Heart right ventricle (tissue), 16 donors: Measurements from ENCODE around the gene TSEN34. TPM values are rescaled to one million over a fixed set of nuclear protein-coding genes. Genes with fewer than 3 reads are reported as not detected.

Experiments
- ATAC-seq, 8 donors: fragments of 200-7000 bp; cut with Tn5 transposase; one replicate each; pipeline ENCODE4 v1.9.1; 2020; ENCODE audit warnings: mild to moderate bottlenecking in 8 of 8, moderate library complexity in 8 of 8, moderate number of reproducible peaks in 1 of 8
- DNase-seq, 2 donors: peaks; one replicate each; pipeline ENCODE4 v3.0.0-alpha.2; 2020
- H3K27ac ChIP-seq, 10 donors: fragments of 200-600 bp; sonication (generic) in 2 of 10; one replicate each; pipeline versions ENCODE4 v1.5.0 to v1.8.0; 2020 to 2022; ENCODE audit warnings: mild to moderate bottlenecking in 3 of 10
- H3K27me3 ChIP-seq, 7 donors: fragments of 200-600 bp; one replicate each; pipeline ENCODE4 v1.8.0; 2021 to 2022; ENCODE audit warnings: mild to moderate bottlenecking in 2 of 7
- H3K36me3 ChIP-seq, 9 donors: fragments of 200-600 bp; sonication (generic) in 1 of 9; one replicate each; pipeline versions ENCODE4 v1.5.0 to v1.8.0; 2020 to 2022; ENCODE audit warnings: mild to moderate bottlenecking in 2 of 9
- H3K4me1 ChIP-seq, 9 donors: fragments of 200-600 bp; sonication (generic) in 1 of 9; one replicate each; pipeline versions ENCODE4 v1.5.0 to v1.8.0; 2020 to 2022; ENCODE audit warnings: mild to moderate bottlenecking in 4 of 9
- H3K4me3 ChIP-seq, 10 donors: fragments of 200-600 bp; sonication (generic) in 2 of 10; one replicate each; pipeline versions ENCODE4 v1.5.0 to v1.8.0; 2020 to 2022; ENCODE audit warnings: mild to moderate bottlenecking in 7 of 10, moderate library complexity in 2 of 10
- H3K9me3 ChIP-seq, 11 donors: fragments of 200-600 bp in 10 of 11; sonication (generic) in 2 of 11; one replicate each; pipeline versions ENCODE4 v1.5.0 to v1.8.0; 2013 to 2022; ENCODE audit warnings: mild to moderate bottlenecking in 2 of 11, control low read depth in 1 of 11, moderate library complexity in 1 of 11
- WGBS, 2 donors: extraction: QIAGEN DNeasy Blood & Tissue Kit; methylation state at CpG; one replicate each; pipeline ENCODE4 v1.1.7; 2013; ENCODE audit warnings: inconsistent platforms in 1 of 2; 5-methylcytosine and 5-hydroxymethylcytosine counted together
- intact Hi-C, 10 donors: fragments of 100-400 bp; cut with DNase I; formaldehyde crosslinking; loops; one replicate each; pipeline versions ENCODE4 v1.11.1 to v1.14.2; 2022
- polyA plus RNA-seq, 2 donors: library from polyadenylated mRNA; stranded (reverse); fragments of 200-250 nt; gene quantifications; one replicate each; pipeline ENCODE4 v1.2.3, GENCODE V29; 2013
- total RNA-seq, 10 donors: library from RNA; stranded (reverse); fragmentation: NEBNext Ultra II Directional in 3 of 10; extraction: Animal tissue kit (Norgen Biotek cat#: 25700) in 3 of 10; gene quantifications; one replicate each; pipeline versions ENCODE4 v1.2.1 to v1.2.4, GENCODE V29; 2021 to 2023
- TF ChIP-seq, protein P1 (sequence below), 9 donors: fragments of 200-600 bp; sonication (generic) in 2 of 9; IDR thresholded peaks; one replicate each; pipeline versions ENCODE4 v1.5.0 to v1.8.0; 2021 to 2022; ENCODE audit warnings: antibody characterized with exemption in 9 of 9, mild to moderate bottlenecking in 5 of 9, moderate library complexity in 1 of 9
- donor health status: Arrhythmogenic right ventricular cardiomyopathy.
- donor health status: ischemic (EF 13 %, LVEDD 7.1; RV severe dilation, severe dysfunction).
- donor health status: healthy with polysubstance abuse.
- donor health status: DM: no; HTN: yes; CAD: no.
- donor health status: DM: no; HTN: no; CAD: no.
- donor health status: ischemic (EF 25% LVEDD 6.9; RV normal size, moderate dysfunction).
- donor health status: ischemic (EF 25% LVEDD 5.7; RV mildly dilated, moderate dysfunction).
- donor health status: healthy.
- donor health status: DM: yes; HTN: yes; CAD: no.
- donor health status: Ischemic cardiomyopathy.
- donor health status: ischemic (EF 35%, LVEDD 5.7; RV mildly dilated, moderate dysfunction).
- donor health status: nonischemic (EF 11% LVEDD 7.7; RV severe dilation, severe dysfunction).
- donor health status: DM: yes; HTN: yes; CAD: no.
- donor health status: PGD.
- donor health status: ischemic (EF 29% LVEDD 5.4; RV normal size, mild dysfunction).
- donor health status: nonischemic (EF 23%, LVEDD 6.1; RV moderate dilation, normal function).

Gene TSEN34
- total and polyA plus RNA-seq, 12 donors = 5.6 to 38.0 (median 19.3) TPM

DNA sequence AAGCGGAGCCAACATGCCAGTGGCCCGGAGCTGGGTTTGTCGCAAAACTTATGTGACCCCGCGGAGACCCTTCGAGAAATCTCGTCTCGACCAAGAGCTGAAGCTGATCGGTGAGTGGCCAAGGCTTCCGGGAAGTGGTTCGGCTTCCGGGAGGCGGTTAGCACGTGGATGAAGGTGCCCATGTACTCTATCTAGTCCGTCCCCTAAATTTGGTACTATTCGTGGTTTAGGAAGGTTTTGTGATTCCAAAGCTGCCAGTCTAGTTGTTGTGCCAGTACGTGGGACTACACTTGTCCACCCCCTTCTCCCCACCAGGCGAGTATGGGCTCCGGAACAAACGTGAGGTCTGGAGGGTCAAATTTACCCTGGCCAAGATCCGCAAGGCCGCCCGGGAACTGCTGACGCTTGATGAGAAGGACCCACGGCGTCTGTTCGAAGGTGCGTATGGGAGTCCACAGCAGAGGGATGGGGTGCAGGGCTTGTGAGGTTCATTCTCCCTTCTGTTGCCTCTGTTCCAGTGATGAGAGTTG is 10.1 kb downstream of the TSEN34 start:
- H3K9me3 ChIP-seq = no peaks in the 10 kb centered on the region
- ATAC-seq = no peak
- peak overlapping the region; percentile 58 to 82 (median 68) for H3K4me3 ChIP-seq
- H3K36me3 ChIP-seq = peaks cover 0 to 55% (median 46%) of the 10 kb centered on the region in 9 donors
- TF ChIP-seq, protein P1, sequence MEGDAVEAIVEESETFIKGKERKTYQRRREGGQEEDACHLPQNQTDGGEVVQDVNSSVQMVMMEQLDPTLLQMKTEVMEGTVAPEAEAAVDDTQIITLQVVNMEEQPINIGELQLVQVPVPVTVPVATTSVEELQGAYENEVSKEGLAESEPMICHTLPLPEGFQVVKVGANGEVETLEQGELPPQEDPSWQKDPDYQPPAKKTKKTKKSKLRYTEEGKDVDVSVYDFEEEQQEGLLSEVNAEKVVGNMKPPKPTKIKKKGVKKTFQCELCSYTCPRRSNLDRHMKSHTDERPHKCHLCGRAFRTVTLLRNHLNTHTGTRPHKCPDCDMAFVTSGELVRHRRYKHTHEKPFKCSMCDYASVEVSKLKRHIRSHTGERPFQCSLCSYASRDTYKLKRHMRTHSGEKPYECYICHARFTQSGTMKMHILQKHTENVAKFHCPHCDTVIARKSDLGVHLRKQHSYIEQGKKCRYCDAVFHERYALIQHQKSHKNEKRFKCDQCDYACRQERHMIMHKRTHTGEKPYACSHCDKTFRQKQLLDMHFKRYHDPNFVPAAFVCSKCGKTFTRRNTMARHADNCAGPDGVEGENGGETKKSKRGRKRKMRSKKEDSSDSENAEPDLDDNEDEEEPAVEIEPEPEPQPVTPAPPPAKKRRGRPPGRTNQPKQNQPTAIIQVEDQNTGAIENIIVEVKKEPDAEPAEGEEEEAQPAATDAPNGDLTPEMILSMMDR (IDR thresholded peaks at IDR 0.05) = no peak
- H3K27me3 ChIP-seq = no peaks in the 10 kb centered on the region
- 4 to 6% methylated on average over 28 of the region's 28 CpGs for WGBS, 2 donors
- H3K4me1 ChIP-seq = peaks cover 11 to 60% (median 54%) of the 10 kb centered on the region in 9 donors
- intact Hi-C loops = loop anchor here in 2 of 10 donors (5.0 kb wide), 2 partner anchors 39 to 44 kb away; partner anchors contain the start of gene LENG1 (in 1 of the 2)
- DNase-seq = no peak
- H3K27ac ChIP-seq = peak overlapping the region; percentile 70 to 99 (median 89)

DNA sequence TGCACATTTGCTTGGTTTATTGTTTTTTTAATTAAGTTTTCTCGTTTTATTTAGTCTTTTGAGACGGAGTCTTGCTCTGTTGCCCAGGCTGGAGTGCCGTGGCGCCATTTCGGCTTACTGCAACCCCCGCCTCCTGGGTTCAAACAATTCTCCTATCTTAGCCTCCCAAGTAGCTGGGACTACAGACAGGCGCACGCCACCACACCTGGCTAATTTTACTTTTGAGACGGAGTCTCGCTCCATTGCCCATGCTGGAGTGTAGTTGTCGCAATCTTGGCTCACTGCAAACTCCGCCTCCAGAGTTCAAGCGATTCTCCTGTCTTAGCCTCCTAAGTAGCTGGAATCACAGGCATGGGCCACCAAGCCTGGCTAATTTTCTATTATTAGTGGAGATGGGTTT is 10.9 kb downstream of the TSEN34 start:
- DNase-seq (no peak), ATAC-seq (no peak)
- TF ChIP-seq, protein P1 (IDR thresholded peaks at IDR 0.05) = no peak
- H3K9me3 ChIP-seq = no peaks in the 10 kb centered on the region
- H3K36me3 ChIP-seq = peaks cover 0 to 58% (median 53%) of the 10 kb centered on the region in 9 donors
- H3K27ac ChIP-seq = peak overlapping the region in 5 of 10 donors; percentile 84 to 99 (median 93)
- intact Hi-C loops = loop anchor here in 2 of 10 donors (5.0 kb wide), 2 partner anchors 40 to 45 kb away; partner anchors contain the start of gene LENG1 (in 1 of the 2)
- peak overlapping the region in 8 of 10 donors; percentile 63 to 82 (median 71) for H3K4me3 ChIP-seq
- H3K27me3 ChIP-seq = no peaks in the 10 kb centered on the region
- 74 to 78% methylated on average over 13 of the region's 13 CpGs for WGBS, 2 donors
- H3K4me1 ChIP-seq = peaks cover 11 to 66% (median 60%) of the 10 kb centered on the region in 9 donors

DNA sequence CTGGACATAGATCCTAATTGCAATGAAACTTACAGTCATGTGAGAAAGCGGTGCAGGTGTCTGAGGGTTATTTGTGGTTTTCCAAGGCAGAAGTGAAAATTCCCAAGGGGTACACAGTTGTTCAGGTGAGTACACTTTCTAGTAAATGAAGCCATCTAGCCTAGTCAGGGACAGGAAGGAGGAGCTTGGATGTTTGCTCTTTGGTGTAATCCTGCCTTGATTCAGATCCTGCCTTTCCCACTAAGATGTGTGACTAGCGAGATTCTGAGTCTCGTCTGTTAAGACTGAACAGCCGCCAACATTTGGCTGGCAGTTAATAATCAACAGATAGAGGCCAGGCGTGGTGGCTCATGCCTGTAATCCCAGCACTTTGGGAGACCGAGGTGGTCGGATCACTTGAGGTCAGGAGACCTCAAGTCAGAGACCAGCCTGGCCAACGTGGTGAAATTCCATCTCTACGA is 12.1 kb downstream of the TSEN34 start:
- H3K4me1 ChIP-seq = peaks cover 11 to 76% (median 61%) of the 10 kb centered on the region in 9 donors
- H3K9me3 ChIP-seq = no peaks in the 10 kb centered on the region
- DNase-seq (no peak), ATAC-seq (no peak)
- H3K27ac ChIP-seq = peak overlapping the region in 3 of 10 donors; percentile 12 to 99 (median 21)
- H3K27me3 ChIP-seq = no peaks in the 10 kb centered on the region
- 43 to 55% methylated on average over 9 of the region's 9 CpGs for WGBS, 2 donors
- TF ChIP-seq, protein P1 (IDR thresholded peaks at IDR 0.05) = no peak
- intact Hi-C loops = loop anchor here in 2 of 10 donors (5.0 kb wide), 2 partner anchors 41 to 46 kb away; partner anchors contain the start of gene LENG1 (in 1 of the 2)
- H3K36me3 ChIP-seq = peaks cover 0 to 70% (median 62%) of the 10 kb centered on the region in 9 donors
- H3K4me3 ChIP-seq = peak overlapping the region in 3 of 10 donors; percentile 11 to 67 (median 65)

DNA sequence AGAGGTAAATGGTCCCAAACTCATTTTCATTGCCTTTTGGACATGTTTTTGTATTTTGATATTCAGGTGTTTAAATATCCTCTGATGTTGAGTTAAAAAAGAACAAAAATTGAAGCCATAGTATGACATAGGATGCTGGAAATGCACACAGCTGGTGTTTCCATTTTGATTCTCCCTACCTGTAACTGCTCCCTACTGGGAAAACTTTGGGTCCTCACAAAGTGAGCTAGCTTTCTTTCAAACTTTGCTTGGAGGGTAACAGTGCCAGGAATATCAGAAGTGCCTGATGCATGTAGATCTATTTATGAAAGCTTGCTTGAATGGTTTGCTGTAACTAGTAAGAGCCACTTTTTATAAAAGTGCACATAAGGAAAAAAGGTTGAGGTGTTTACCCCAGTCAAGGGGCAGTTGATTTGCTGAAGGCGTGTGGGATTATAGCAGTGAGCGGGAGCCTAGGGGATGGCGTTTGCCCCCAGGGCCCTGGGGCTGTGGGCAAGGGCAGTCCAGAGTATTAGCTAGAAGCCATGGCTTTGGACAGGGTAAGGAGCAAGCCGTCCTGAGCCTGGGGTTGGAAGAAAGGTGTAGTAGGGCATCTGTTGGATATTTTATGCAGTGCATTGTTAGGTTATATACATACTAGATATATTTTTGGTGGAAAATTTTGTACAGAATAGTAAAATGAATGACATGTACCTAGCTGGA is 13.8 kb downstream of the TSEN34 start:
- H3K9me3 ChIP-seq = no peaks in the 10 kb centered on the region
- H3K4me3 ChIP-seq = peak overlapping the region in 1 of 10 donors; percentile 67
- TF ChIP-seq, protein P1 (IDR thresholded peaks at IDR 0.05) = no peak
- intact Hi-C loops = loop anchor here in 2 of 10 donors (5.0 kb wide), 2 partner anchors 43 to 48 kb away; partner anchors contain the start of gene LENG1 (in 1 of the 2)
- ATAC-seq = no peak
- no peak for DNase-seq
- peak overlapping the region in 2 of 10 donors; percentile 37 to 99 for H3K27ac ChIP-seq
- H3K27me3 ChIP-seq = no peaks in the 10 kb centered on the region
- H3K36me3 ChIP-seq = peaks cover 0 to 78% (median 62%) of the 10 kb centered on the region in 9 donors
- peaks cover 21 to 90% (median 78%) of the 10 kb centered on the region in 9 donors for H3K4me1 ChIP-seq
- WGBS, 2 donors = 75 to 79% methylated on average over 4 of the region's 4 CpGs
